Activated CD8-positive, alpha-beta memory T cell treated with anti-CD3 and anti-CD28 coated beads for 48 hours (primary cell): ENCODE results near the gene MYH9.

Experiments
- DNase-seq, 3 experiments: peaks; one replicate each; pipeline ENCODE4 v3.0.0-alpha.2; 2020; ENCODE audit warnings: low read depth in 2 of 3, low spot score in 2 of 3

MYH9 gene

DNA sequence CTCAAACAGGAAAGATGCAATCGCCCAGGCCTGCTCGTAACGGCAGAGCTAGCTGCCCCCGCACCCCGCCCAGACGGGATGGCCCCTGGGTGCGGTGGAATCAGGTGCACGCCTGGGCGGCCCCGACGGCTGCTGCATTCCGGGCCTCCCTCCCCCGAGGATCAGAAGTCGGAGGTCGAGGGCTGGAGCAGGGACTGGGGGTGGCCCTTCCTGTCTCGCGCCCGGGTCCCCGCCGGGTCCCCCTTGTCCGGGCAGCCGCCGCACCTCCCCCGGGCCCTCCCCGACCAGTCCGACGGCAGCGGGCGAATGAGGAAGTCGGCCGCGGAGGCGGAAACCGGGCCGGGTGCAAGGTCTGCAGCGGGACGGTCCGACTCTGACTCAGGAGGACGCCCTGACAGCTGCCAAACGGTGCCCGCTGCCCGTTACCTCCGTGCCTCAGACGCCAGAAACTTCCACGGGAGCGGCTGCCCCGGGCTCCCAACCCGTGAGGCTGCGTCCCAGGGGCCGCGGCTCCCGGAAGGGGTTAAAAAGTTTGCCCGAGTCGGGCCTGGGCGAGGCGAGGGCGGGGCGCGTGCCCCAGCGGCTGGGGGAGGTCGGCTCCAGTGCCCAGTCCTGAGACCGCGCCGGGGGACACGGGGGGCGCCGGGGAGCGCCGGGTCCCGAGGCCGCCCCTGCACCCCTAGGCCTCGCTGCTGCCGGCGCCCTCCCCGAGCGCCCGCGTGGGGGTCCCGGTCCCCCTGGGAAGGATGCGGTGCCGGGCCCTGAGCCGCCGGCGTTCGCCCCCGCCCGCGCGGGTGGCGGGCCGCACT lies 663 bp downstream of the MYH9 start:
- DNase-seq, result no peak

DNA sequence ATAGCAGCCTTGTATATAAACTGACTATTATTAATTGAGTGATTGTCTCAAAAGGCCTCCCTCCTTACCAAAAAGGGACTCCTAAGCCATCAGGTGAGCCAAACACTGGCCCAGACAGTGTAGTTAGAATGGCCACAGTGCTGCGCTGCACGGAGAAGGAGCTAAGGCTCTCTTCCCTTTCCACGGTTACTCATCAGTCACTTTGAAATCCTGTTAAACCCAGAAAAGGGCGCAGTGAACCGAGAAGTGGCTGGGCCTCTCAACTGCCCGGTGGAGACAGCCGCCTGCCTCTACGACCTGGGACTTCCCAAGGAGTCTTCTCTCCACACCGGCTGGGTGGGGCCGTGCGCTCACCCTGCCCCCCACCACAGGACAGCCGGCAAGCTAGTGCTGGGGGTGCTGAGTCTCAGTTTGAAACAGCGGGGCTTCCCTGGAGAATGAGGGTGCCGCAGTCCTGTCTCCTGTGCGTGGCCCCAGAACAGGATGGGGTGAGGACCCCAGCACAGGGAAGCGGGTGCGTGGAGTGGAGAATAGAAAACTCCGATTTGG lies 1.3 kb downstream of the MYH9 start:
- no peak for DNase-seq

DNA sequence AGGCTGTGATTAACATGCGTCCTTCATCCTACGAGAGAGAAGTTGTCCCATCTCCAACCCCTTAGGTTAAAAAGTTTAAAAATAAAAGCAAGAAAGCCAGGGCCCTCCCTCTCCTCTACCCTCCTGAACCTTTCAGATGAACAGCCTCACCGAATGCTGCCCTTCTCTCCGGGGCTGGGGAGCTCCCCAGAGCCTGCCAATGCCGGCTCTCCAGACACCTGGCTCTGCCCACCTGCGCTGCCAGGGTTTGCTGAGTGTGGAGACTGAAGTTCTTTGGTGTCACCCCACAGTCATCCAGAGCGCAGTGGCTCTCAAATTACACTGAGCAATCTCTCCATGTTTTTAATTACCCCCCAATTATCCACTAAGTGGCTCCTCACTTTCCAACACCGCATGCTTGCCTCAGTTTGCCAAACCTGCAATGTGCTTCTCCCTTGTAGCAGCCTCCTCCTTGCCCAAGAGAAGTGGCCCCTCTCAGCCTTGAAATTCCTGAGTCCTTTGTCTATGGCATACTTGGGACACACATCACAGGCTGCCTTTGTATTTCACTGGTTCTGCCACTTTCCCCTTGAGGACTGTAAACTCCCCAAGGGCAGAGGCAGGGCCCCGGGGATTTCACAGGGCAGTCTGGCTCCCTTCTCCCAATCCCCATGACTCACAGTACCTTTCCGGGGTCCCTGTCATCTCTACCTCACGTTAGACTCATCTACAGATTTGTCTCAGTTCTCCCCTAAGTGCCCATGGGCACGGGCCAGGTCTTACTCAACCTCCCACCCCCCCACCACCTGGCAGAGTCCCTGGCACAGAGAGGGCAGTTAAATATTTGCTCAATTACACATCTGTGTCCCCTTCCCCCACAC lies 2.0 kb downstream of the MYH9 start:
- DNase-seq, result no peak

DNA sequence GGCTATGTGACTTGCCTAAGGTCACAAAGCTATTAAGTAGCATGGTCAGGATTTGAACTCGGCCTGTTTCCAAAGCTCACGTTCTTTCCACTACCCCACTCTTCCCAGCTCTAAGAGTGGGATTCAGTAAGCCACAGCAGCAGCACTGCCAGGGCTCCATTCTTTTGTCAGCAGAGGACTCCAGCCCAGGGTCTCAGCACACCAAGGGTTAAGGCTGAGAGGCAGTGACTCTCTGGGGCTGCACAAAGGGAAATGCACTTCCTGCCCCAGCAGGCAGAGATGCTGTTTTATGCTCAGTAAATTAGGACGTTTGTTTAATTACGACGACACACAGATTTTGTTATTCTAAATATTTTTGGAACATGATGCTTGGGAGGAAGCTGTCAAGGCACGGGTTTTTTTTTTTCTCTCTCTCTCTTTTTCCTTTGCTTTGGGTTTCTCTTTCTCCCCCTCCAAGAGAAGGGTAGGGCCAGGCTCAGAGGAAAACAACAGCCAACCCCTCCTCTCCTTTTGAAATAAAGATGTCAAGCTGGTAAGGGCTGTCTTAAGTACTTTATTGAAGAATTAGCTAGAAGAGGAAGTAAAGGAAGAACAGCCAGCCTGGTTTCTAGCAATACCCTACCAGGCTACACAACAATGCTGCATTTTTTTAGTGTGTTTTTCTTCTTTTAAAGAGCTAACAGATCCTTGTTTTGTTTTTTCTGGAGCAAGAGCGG lies 2.8 kb downstream of the MYH9 start:
- DNase-seq, result no peak

DNA sequence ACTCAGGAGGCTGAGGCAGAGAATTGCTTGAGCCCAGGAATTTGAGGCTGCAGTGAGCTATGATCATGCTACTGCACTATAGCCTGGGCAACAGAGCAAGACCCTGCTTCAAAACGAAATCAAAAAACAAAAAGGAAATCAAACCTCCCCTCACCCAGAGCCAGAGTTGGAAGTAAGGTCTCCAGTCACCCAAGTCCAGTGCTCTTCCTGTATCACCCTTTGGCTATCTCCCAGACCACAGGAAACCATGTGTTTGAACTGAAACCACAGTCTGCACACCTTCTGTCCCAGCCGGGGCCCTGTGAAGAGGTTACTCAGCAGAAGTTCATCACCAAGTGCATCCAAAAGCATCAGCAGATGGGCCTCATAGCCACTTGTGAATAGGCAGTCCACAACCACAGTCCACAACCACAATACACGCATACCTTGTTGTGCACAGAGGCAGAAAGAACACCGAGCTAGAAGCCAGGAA lies 4.6 kb downstream of the MYH9 start:
- DNase-seq, result no peak

DNA sequence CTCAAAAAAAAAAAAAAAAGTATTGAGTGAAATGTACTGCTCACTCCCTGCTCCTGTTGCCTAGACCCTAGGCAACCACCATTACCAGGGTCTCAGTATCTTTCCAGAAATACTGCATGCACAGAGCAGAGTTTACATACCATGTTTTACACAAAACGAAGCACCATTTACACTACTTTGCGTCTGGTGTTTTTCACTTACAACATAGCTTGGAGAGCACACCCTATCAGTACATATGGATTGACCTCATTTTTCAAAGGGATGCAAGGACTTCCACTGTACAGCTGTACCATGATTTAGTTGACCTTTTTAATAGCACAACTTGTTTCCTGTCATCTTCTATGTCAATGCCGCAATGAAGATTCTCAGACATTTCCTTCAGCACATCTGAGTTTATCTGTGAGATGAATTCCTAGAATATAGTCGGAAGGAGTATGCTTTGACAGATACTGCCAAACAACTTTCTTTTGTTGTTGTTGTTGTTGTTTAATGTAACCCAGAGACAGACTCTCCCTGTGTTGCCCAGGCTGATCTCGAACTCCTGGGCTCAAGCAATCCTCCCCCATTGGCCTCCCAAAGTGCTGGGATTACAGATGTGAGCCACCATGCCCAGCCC lies 6.1 kb downstream of the MYH9 start:
- DNase-seq, result no peak

DNA sequence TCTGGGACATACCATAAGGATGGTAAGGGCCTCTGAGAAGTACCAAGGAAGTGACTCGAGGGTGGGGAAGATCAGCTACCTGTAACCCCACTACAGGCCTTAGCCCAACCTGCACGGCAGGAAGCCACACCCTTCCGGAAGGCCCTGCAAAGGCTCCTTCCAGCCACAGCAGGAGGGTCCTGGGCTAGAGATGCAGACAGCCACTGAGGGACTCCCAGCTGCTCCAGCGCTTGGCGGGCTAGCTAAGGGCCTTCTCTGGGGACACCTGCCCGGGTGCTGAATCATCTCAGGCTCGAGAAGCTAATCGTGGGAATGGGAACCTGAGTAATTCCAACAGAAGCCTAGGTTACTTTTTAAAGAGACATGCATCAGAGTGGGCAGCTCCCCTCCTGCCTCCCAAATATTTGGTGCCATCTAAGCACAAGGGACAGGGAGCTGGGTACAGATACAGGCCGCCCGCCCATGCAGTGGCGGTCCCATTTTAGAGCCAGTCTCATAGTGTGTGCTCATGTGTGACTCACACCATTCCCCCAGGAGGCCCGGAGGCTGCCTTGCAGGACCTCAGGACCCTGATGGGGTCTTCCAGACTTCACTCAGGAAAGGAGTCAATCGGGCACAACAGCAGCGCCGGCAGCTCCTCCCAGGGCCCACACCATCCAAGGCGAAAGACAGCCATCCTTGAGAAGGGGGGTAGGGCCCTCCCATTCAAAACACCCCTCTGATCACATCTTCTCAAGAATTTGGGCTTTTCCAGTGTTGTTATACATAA lies 8.0 kb downstream of the MYH9 start:
- DNase-seq, result no peak

DNA sequence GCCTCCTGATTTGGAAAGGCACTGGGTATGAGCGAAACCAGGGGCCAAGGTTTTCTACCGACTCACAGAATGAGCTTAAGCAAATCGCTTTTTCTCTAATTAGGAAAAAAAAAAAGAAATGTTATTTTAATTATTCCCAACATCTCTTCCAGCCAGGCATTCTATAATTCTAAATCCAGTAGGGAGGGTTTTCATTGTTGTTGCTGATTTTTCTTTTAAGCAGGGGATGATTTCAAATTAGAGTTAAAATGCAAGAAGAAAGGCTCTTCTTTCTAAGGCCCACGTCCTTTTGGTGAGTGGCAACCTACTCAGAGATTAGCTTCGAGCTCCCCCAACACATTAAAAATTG lies 8.9 kb downstream of the MYH9 start:
- no peak for DNase-seq

DNA sequence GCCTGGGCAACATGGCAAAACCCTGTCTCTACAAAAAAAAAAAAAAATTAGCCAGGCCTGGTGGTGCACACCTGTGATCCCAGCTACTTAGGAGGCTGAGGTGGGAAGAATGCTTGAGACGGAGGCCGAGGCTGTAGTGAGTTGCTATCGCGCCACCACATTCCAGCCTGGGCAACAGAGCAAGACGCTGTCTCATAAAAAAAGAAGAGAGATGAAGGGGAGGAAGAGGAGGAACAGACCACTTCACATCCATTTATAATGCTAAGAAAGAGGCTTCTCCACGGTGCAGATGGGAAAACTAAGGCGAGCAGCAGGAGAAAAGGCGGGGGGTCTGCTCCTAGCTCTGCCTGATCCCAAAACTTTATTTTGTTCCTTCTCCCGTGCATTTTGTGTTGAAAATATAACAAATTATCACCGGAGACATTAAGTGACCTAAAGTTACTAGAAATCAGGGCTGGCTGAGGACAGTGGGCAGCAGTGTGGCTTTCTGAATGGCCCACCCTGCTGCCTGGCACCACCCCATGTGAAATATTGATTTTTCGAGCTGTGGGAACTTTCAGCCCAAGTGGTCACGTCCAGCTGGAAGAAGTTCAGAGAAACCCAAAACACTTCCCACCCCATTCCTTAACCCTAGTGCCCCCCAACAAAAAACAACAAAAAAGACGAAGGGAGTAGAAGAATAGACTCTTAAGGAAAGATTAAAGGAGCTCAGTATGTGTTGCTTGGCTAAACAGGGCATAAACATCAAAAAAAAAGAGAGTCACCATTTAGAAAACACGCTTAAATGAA lies 9.5 kb downstream of the MYH9 start:
- DNase-seq, result no peak

DNA sequence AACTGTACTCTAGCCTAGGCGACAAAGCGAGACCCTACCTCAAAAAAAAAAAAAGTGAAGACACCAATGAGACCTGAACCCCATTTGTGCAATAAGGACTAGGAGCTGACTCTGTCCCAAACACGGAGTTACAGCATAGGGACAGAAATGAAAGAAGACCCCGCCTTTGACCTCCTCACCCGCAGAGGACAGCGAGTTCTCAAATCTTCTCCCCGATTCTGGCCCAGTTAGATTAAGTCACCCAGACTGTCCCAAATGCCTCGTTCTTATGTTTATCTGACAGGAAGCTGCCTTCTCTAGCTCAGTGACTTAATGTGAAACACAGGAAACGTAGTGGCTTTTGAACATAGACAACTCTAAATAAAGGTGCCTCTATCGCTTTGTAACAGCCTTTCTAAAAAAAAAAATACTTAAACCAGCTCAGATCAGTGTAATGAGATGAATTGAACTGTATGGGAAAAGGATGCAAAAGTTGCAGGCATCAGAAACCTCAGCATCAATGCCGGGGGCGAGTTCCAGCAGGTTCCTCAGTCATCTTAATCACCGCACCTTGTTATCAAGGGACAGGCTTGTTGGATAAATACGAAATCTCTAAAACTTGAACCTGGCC lies 10.6 kb downstream of the MYH9 start:
- DNase-seq, result no peak

DNA sequence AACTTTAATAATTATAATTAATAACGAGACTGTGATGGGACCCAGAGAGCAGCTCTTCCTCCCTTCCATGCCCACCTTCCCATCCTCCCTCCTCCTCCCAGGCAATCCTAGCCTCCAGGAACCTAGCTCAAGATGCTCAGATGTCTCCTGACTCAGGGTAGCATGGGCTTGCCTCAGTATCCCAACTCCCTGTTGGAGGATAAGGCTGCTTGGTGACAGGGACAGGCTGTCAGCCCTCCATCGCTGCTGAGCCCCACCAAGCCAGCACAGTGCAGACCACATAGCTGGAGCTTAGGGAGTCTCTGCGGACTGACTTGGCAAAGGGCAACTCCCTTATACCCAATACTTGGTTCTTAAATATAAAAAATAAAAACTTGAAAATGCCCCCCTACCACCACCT lies 11.5 kb downstream of the MYH9 start:
- no peak for DNase-seq

DNA sequence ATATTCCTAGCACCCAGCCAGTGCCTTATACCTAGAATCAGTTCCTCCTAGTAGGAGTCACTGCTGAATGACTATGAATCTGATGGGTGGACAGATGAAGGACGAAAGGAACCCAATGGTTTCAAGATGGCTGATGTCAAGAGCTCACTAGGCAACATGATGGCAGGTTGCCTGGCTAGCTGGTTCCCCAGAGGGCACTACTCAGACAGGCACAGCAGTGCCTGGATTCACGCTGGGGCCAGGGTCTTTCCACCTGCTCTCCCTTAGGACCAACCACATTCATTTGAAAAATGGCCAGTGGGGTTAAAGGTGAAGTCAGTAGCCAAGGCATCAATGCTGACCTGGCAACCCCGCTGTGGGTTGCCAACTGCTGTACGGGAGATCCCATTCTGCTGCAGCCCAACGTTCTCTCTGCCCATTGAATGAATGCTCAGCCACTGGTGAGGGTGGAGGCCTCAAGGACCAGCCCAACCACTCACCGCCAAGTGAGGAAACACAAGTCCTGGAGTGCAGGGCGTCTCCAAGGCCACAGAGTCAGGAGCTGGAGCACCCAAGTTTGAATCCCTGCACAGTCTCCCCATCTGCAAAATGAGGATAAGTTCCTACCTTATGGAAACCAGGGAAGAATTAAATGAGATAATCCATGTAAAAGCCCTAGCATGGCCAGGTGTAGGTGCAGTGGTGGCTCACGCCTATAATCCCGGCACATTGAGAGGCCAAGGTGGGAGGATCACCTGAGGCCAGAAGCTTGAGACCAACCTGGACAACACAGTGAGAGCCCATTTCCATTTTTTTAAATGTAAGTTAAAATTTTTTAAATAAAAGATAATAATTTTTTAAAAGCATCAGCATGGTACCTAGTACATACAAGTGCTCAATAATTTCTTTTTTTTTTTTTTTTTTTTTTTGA lies 12.4 kb downstream of the MYH9 start:
- no peak for DNase-seq

DNA sequence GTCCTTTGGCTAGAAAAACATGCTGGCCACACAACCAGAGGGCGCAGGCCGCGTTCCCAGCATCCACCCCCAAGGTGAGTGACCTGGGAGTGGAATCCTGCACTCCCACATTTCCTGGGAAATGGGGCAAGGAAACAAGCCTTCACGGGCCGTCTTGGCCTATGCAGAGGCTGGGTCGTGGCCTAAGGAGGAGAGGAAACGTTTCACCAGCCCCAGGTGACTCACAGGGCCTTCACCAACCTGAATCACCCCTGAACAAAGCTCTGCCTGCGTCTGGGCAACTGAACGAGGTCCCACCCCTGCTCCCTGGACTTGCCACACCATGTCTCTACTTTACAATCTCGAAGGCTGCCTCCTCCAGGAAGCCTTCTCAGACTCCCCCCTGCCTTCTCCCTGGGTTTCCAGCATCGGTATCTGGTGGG lies 13.2 kb downstream of the MYH9 start:
- no peak for DNase-seq

DNA sequence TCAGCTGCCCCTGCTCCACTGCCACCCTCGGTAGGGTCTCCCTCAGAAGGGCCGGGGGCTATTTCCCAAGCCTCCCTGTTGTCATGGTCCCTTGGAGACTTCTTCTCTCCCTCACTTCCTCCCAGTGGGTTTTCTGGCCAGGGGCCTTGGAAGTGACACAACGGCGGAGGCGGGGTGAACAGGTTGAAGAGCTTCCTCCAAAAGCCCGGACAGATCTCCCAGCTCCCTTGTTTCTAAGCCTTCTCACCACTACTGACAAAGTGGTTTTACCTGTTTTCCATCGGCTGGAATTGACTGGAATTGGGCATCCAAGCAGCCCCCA lies 14.5 kb downstream of the MYH9 start:
- DNase-seq, result no peak

DNA sequence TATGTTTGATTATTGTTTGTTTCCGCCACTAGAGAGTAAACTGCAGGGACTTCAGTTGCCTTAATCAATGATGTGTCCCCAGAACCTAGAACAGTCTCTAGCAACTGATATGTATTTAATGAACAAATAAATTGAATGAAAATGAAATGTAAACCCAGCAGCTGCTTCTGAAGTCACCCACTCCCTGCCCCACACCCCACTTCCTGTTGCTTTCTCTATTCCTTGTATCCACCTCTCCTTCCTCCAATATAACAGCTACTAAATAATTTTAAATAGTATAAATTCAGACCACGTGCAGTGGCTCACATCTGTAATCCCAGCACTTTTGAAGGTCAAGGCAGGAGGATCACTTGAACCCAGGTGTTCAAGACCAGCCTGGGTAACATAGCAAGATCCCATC lies 15.8 kb downstream of the MYH9 start:
- DNase-seq, result no peak

DNA sequence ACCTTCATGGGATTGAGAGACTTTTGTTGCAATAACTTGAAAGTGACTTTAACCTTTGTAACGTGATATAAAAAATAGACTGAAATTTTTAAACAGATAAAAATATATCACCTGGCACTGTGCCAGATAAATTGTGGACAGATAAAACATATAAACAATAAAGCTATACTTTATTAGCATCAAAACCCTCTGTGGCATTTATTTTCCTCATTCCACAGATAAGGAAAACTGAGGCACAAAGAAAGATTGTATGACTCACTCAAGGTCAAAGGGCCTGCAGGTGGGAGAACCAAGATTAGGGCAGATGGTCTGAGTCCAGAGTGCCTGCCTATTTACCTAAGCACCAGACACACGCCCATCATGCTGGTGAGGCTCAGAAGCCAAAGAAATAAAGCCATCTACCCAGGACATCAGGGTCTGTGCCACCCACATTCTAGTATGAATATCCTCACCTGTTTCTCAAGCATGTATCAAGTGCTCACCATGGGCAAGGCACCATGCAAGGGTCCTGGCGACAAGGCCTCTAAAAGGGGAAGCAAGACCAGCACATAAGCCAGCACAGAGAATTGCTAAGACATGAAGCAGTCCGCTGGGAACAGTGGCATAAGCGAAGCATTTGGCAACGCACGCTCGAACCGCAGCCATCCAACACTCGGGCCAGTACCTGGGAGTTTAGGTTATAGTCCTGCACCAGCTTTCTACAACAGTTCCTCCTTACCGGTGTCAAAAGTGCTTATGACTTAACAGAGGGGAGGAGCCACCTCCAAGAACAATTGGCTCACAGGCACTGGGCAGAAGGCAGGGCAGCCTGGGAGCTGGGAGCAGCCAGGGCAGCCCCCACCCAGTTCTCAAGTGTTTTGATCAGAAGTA lies 17.6 kb downstream of the MYH9 start:
- DNase-seq, result no peak
